Fibroblast of lung (primary cell): ENCODE measurements around the gene SIN3B. TPM values are rescaled to one million over a fixed set of nuclear protein-coding genes. Genes with fewer than 3 reads are reported as not detected.

Experiments
- DNase-seq, 2 donors: peaks; one replicate each; pipeline versions ENCODE4 v3.0.0 to v3.0.0-alpha.2; 2010; ENCODE audit warnings: low read depth in 2 of 2
- H2AFZ ChIP-seq: 2 replicates; pipeline ENCODE4 v1.5.1; 2012; ENCODE audit warnings: low read length, control low read depth, inconsistent platforms
- H3K27ac ChIP-seq: 2 replicates; pipeline ENCODE4 v1.5.1; 2011; ENCODE audit warnings: low read length, control low read depth; ENCODE audit not compliant: insufficient read depth
- H3K27me3 ChIP-seq: 2 replicates; pipeline ENCODE4 v1.5.1; 2011; ENCODE audit warnings: mild to moderate bottlenecking, low read length; ENCODE audit not compliant: control insufficient read depth, insufficient read depth
- H3K36me3 ChIP-seq: 2 replicates; pipeline ENCODE4 v1.5.1; 2011; ENCODE audit warnings: low read length; ENCODE audit not compliant: control insufficient read depth, insufficient read depth
- H3K4me1 ChIP-seq: 2 replicates; pipeline ENCODE4 v1.5.1; 2011; ENCODE audit warnings: low read length; ENCODE audit not compliant: control insufficient read depth, insufficient read depth; ENCODE audit errors: extremely low read depth
- H3K4me2 ChIP-seq: 2 replicates; pipeline ENCODE4 v1.5.1; 2011; ENCODE audit warnings: low read length, control low read depth; ENCODE audit not compliant: insufficient read depth; ENCODE audit errors: extremely low read depth
- H3K4me3 ChIP-seq, 4 experiments: fragments of 200-600 bp in 1 of 4; sonication (generic) in 1 of 4; replicated peaks in 1 of 4; 2 replicates each; pipeline ENCODE4 v1.5.1; 2011 to 2016; ENCODE audit warnings: low read length in 4 of 4, low read depth in 3 of 4, mild to moderate bottlenecking in 3 of 4, control low read depth in 2 of 4, inconsistent platforms in 1 of 4, mixed read lengths in 1 of 4; ENCODE audit not compliant: insufficient read depth in 1 of 4; ENCODE audit errors: control extremely low read depth in 1 of 4
- H3K79me2 ChIP-seq: 2 replicates; pipeline ENCODE4 v1.5.1; 2012; ENCODE audit warnings: mild to moderate bottlenecking, low read length, inconsistent platforms; ENCODE audit not compliant: control insufficient read depth, insufficient read depth
- H3K9ac ChIP-seq: 2 replicates; pipeline ENCODE4 v1.5.1; 2011; ENCODE audit warnings: mild to moderate bottlenecking, low read length, control low read depth; ENCODE audit not compliant: insufficient read depth
- H3K9me3 ChIP-seq: 2 replicates; pipeline ENCODE4 v1.5.1; 2012; ENCODE audit warnings: low read depth, low read length; ENCODE audit not compliant: control insufficient read depth, insufficient read depth
- H4K20me1 ChIP-seq: 2 replicates; pipeline ENCODE4 v1.5.1; 2011; ENCODE audit warnings: low read length; ENCODE audit not compliant: control insufficient read depth, insufficient read depth; ENCODE audit errors: extremely low read depth
- CTCF ChIP-seq, 2 donors: IDR thresholded peaks in 1 of 2; conservative IDR thresholded peaks in 1 of 2; 1 replicate in 1 of 2; 2 replicates in 1 of 2; pipeline ENCODE4 v1.5.1; 2011 to 2012; ENCODE audit warnings: low read length in 2 of 2, control low read depth in 1 of 2, inconsistent platforms in 1 of 2, low read depth in 1 of 2, mild to moderate bottlenecking in 1 of 2
- EZH2 ChIP-seq: IDR thresholded peaks from 2 replicates; pipeline ENCODE4 v1.5.1; 2012; ENCODE audit warnings: low read length, control low read depth, mild to moderate bottlenecking; ENCODE audit errors: missing control alignments
- polyA plus RNA-seq, 2 donors: library from polyadenylated mRNA; depleted of rRNA in 1 of 2; stranded (reverse) in 1 of 2; unstranded in 1 of 2; fragments of >200 nt; gene quantifications; 2 replicates each; pipeline ENCODE4 v1.2.1, GENCODE V29; 2011 to 2012; ENCODE audit warnings: missing spikeins in 1 of 2
- total RNA-seq: library from RNA; depleted of rRNA; stranded (reverse); fragments of >200 nt; gene quantifications from 2 replicates; pipeline ENCODE4 v1.2.1, GENCODE V29; 2014

The SIN3B gene
- total and polyA plus RNA-seq, 2 donors (not counting 1 experiment from before 2014, with no cell fraction given), result 14.9 to 32.9 TPM

- TF ChIP-seq CTCF (conservative IDR thresholded peaks at IDR 0.05 in 1 of 2, IDR thresholded peaks at IDR 0.05 in 1 of 2; ENCODE audit: low read depth in 1 of 2, low read length in 2 of 2) (peak; percentile 40 to 54), EZH2 (no peak)
- no peak overlapping the region for H3K4me3 ChIP-seq
- H3K27me3 ChIP-seq, result peaks cover 2% of the 10 kb centered on the region
- no peaks in the 10 kb centered on the region for H3K9me3 ChIP-seq
- H3K36me3 ChIP-seq, result no peaks in the 10 kb centered on the region
- H3K4me2 ChIP-seq, result no peak overlapping the region
- no peaks in the 10 kb centered on the region for H3K4me1 ChIP-seq
- no peak overlapping the region for H3K27ac ChIP-seq
- H4K20me1 ChIP-seq, result no peaks in the 10 kb centered on the region
- peak in 1 of 2 donors; percentile 15 for DNase-seq
- no peak overlapping the region for H3K9ac ChIP-seq
- no peaks in the 10 kb centered on the region for H3K79me2 ChIP-seq
- H2AFZ ChIP-seq, result no peak overlapping the region
Measured at GRCh38 chr19:16899566-16900075, 70.4 kb downstream of the SIN3B start.

- Histone ChIP-seq H3K27me3 (peaks cover 2% of the 10 kb centered on the region), H2AFZ (no peak overlapping the region), H3K79me2 (no peaks in the 10 kb centered on the region), H3K36me3 (no peaks in the 10 kb centered on the region), H3K4me2 (no peak overlapping the region), H3K4me1 (no peaks in the 10 kb centered on the region), H3K9me3 (no peaks in the 10 kb centered on the region), H3K27ac (no peak overlapping the region), H3K4me3 (no peak overlapping the region), H4K20me1 (no peaks in the 10 kb centered on the region), H3K9ac (no peak overlapping the region)
- no peak for DNase-seq
- no peak for TF ChIP-seq CTCF (conservative IDR thresholded peaks at IDR 0.05 in 1 of 2, IDR thresholded peaks at IDR 0.05 in 1 of 2; ENCODE audit: low read depth in 1 of 2, low read length in 2 of 2)
- no peak for TF ChIP-seq EZH2
Measured at GRCh38 chr19:16901491-16902175, 72.4 kb downstream of the SIN3B start.

GRCh38 chr19:16902545-16902944 is 73.3 kb downstream of the SIN3B start:
- H3K4me3 ChIP-seq, result no peak overlapping the region
- peaks cover 2% of the 10 kb centered on the region for H3K27me3 ChIP-seq
- no peak overlapping the region for H3K27ac ChIP-seq
- no peaks in the 10 kb centered on the region for H3K4me1 ChIP-seq
- H4K20me1 ChIP-seq, result no peaks in the 10 kb centered on the region
- H3K4me2 ChIP-seq, result no peak overlapping the region
- DNase-seq, result no peak
- TF ChIP-seq EZH2 (no peak), CTCF (conservative IDR thresholded peaks at IDR 0.05 in 1 of 2, IDR thresholded peaks at IDR 0.05 in 1 of 2; ENCODE audit: low read depth in 1 of 2, low read length in 2 of 2) (no peak)
- H3K36me3 ChIP-seq, result no peaks in the 10 kb centered on the region
- H3K79me2 ChIP-seq, result no peaks in the 10 kb centered on the region
- H3K9ac ChIP-seq, result no peak overlapping the region
- no peaks in the 10 kb centered on the region for H3K9me3 ChIP-seq
- no peak overlapping the region for H2AFZ ChIP-seq
